ENCODE results near the gene NSMCE1.

Gene NSMCE1

GRCh38 chr16:27230562-27231001, 38.0 kb downstream of the NSMCE1 start:
- no peak for DNase-seq (ENCODE audit: low spot score)

- no peak for DNase-seq (ENCODE audit: low spot score)
Observed at GRCh38 chr16:27229891-27230470, 38.6 kb downstream of the NSMCE1 start.

GRCh38 chr16:27228621-27229501, 39.7 kb downstream of the NSMCE1 start:
- DNase-seq (ENCODE audit: low spot score): no peak

- DNase-seq (ENCODE audit: low spot score): no peak
Observed at GRCh38 chr16:27228045-27228444, 40.5 kb downstream of the NSMCE1 start.

- no peak for DNase-seq (ENCODE audit: low spot score)
Observed at GRCh38 chr16:27226976-27227705, 41.4 kb downstream of the NSMCE1 start.

- DNase-seq (ENCODE audit: low spot score): no peak
Observed at GRCh38 chr16:27226476-27226875, 42.1 kb downstream of the NSMCE1 start.

GRCh38 chr16:27225536-27226360, 42.8 kb downstream of the NSMCE1 start:
- DNase-seq (ENCODE audit: low spot score): no peak

GRCh38 chr16:27224741-27225300, 43.8 kb downstream of the NSMCE1 start:
- DNase-seq (ENCODE audit: low spot score): no peak

- DNase-seq (ENCODE audit: low spot score): no peak
Observed at GRCh38 chr16:27224271-27224737, 44.3 kb downstream of the NSMCE1 start.

- DNase-seq (ENCODE audit: low spot score): no peak
Observed at GRCh38 chr16:27223701-27224100, 44.9 kb downstream of the NSMCE1 start.

GRCh38 chr16:27223226-27223610, 45.4 kb downstream of the NSMCE1 start:
- no peak for DNase-seq (ENCODE audit: low spot score)

- peak; percentile 42 for DNase-seq (ENCODE audit: low spot score)
Observed at GRCh38 chr16:27222249-27223225, 46.0 kb downstream of the NSMCE1 start.

- no peak for DNase-seq (ENCODE audit: low spot score)
Observed at GRCh38 chr16:27221576-27222248, 46.9 kb downstream of the NSMCE1 start.

GRCh38 chr16:27220991-27221390, 47.6 kb downstream of the NSMCE1 start:
- no peak for DNase-seq (ENCODE audit: low spot score)

- no peak for DNase-seq (ENCODE audit: low spot score)
Observed at GRCh38 chr16:27220527-27220926, 48.0 kb downstream of the NSMCE1 start.

GRCh38 chr16:27220120-27220519, 48.5 kb downstream of the NSMCE1 start:
- DNase-seq (ENCODE audit: low spot score): no peak

- no peak for DNase-seq (ENCODE audit: low spot score)
Observed at GRCh38 chr16:27219161-27219560, 49.4 kb downstream of the NSMCE1 start.

GRCh38 chr16:27218756-27219155, 49.8 kb downstream of the NSMCE1 start:
- no peak for DNase-seq (ENCODE audit: low spot score)

GRCh38 chr16:27217256-27217655, 51.3 kb downstream of the NSMCE1 start:
- no peak for DNase-seq (ENCODE audit: low spot score)

Data from LoVo (cell line).